A549 (cell line): ENCODE results near the gene MBLAC1. TPM values are rescaled to one million over a fixed set of nuclear protein-coding genes. Genes with fewer than 3 reads are reported as not detected.

Experiments used
- ATAC-seq, 2 experiments: fragments of 200-7000 bp in 1 of 2; fragments of >200 bp in 1 of 2; cut with Nextera tagmentation in 1 of 2; cut with Tn5 transposase in 1 of 2; 3 replicates each; pipeline versions ENCODE4 v1.8.0 to v1.9.1; 2018 to 2020; ENCODE audit warnings: mild to moderate bottlenecking in 1 of 2, moderate library complexity in 1 of 2
- CTCF ChIA-PET: fragments of 300-600 bp; sonication (Branson Sonifier 250); formaldehyde crosslinking; extraction: SDS; loops from one replicate; lab custom pipeline; 2021; ENCODE audit warnings: antibody characterized with exemption, inconsistent platforms; lab: Yijun Ruan, JAX
- POLR2A ChIA-PET: fragments of 350-600 bp; formaldehyde crosslinking; extraction: SDS; loops from one replicate; lab custom pipeline; 2021; ENCODE audit warnings: antibody characterized with exemption, inconsistent platforms; lab: Yijun Ruan, JAX
- DNase-seq, 2 experiments: peaks; one replicate each; pipeline versions ENCODE4 v3.0.0 to v3.0.0-alpha.2; 2011 to 2016; ENCODE audit warnings: low read depth in 1 of 2, low spot score in 1 of 2
- FAIRE-seq: peaks from 2 replicates; lab custom pipeline; 2011; peaks lifted over from hg19 to GRCh38; lab: Jason Lieb, UNC
- H3K27ac ChIP-seq, 2 experiments: fragments of >200 bp; sonication (Bioruptor Twin); formaldehyde crosslinking; 3 replicates each; pipeline ENCODE4 v1.5.1; 2016 to 2017
- H3K4me1 ChIP-seq: fragments of >200 bp; sonication (Bioruptor Twin); formaldehyde crosslinking; 3 replicates; pipeline ENCODE4 v1.6.1; 2016
- H3K4me2 ChIP-seq: fragments of >200 bp; sonication (Bioruptor Twin); formaldehyde crosslinking; 3 replicates; pipeline ENCODE4 v1.6.1; 2016
- H3K4me3 ChIP-seq: fragments of >200 bp; sonication (Bioruptor Twin); formaldehyde crosslinking; 3 replicates; pipeline ENCODE4 v1.5.1; 2016
- H3K9me3 ChIP-seq: fragments of >200 bp; sonication (Bioruptor Twin); formaldehyde crosslinking; 3 replicates; pipeline ENCODE4 v1.6.1; 2016
- ATOH8 ChIP-seq: fragments of 250-450 bp; sonication (Bioruptor Pico); IDR thresholded peaks from 2 replicates; pipeline ENCODE4 v1.5.0; 2020; ENCODE audit warnings: low read depth, mild to moderate bottlenecking, moderate library complexity
- CBX8 ChIP-seq: fragments of 200-600 bp; sonication (generic); IDR thresholded peaks from 2 replicates; pipeline ENCODE4 v1.6.1; 2016
- CTCF ChIP-seq: fragments of >200 bp; sonication (Bioruptor Twin); formaldehyde crosslinking; IDR thresholded peaks from 3 replicates; pipeline ENCODE4 v1.5.1; 2016
- HDAC2 ChIP-seq: fragments of 200-600 bp; sonication (generic); IDR thresholded peaks from 2 replicates; pipeline ENCODE4 v1.6.1; 2016
- HOXB5 ChIP-seq: fragments of 250-450 bp; sonication (Bioruptor Pico); IDR thresholded peaks from 2 replicates; pipeline ENCODE4 v1.5.0; 2020; ENCODE audit warnings: mild to moderate bottlenecking, moderate library complexity
- KDM5A ChIP-seq: fragments of 200-600 bp; sonication (generic); IDR thresholded peaks from 2 replicates; pipeline ENCODE4 v1.6.1; 2016; ENCODE audit warnings: antibody characterized with exemption, mild to moderate bottlenecking
- MAX ChIP-seq: IDR thresholded peaks from 2 replicates; pipeline ENCODE4 v1.6.1; 2012
- NFE2L2 ChIP-seq: fragments of 150-350 bp; conservative IDR thresholded peaks from 2 replicates; pipeline ENCODE4 v1.6.1; 2014; ENCODE audit warnings: low read length
- RAD21 ChIP-seq, 2 experiments: fragments of >200 bp in 1 of 2; sonication (Bioruptor Twin) in 1 of 2; formaldehyde crosslinking in 1 of 2; IDR thresholded peaks in 1 of 2; conservative IDR thresholded peaks in 1 of 2; 2 replicates in 1 of 2; 3 replicates in 1 of 2; pipeline ENCODE4 v1.6.1; 2012 to 2018; ENCODE audit warnings: inconsistent platforms in 1 of 2
- SMC3 ChIP-seq: fragments of >200 bp; sonication (Bioruptor Twin); formaldehyde crosslinking; IDR thresholded peaks from 3 replicates; pipeline ENCODE4 v1.6.1; 2018; ENCODE audit warnings: inconsistent platforms
- ZSCAN20 ChIP-seq: fragments of 250-450 bp; sonication (Bioruptor Pico); IDR thresholded peaks from 2 replicates; pipeline ENCODE4 v1.8.0; 2022; ENCODE audit warnings: mild to moderate bottlenecking, moderate library complexity
- WGBS: methylation state at CpG from one replicate; pipeline ENCODE4 v1.1.6; 2017; ENCODE audit errors: missing lambda C conversion rate; 5-methylcytosine and 5-hydroxymethylcytosine counted together
- polyA plus RNA-seq, 4 experiments: library from polyadenylated mRNA; depleted of rRNA in 3 of 4; stranded (reverse); fragments of >200 nt; fragmentation: RNase III in 1 of 4; extraction: RNeasy Plus Mini Kit Qiagen cat#74134 plus additional on column Dnase treatment in 1 of 4; gene quantifications; 2 replicates in 3 of 4; 3 replicates in 1 of 4; pipeline ENCODE4 v1.2.3, GENCODE V29; 2011 to 2017
- TF ChIP-seq, protein P1 (sequence below): fragments of >200 bp; sonication (Bioruptor Twin); formaldehyde crosslinking; IDR thresholded peaks from 2 replicates; pipeline ENCODE4 v1.6.1; 2016
- TF ChIP-seq, protein P2 (sequence below): fragments of 250-450 bp; sonication (Bioruptor Pico); IDR thresholded peaks from 2 replicates; pipeline ENCODE4 v1.5.0; 2021; ENCODE audit warnings: mild to moderate bottlenecking, moderate library complexity, borderline replicate concordance
- TF ChIP-seq, protein P3 (sequence below): IDR thresholded peaks from 2 replicates; pipeline ENCODE4 v1.6.1; 2012
- TF ChIP-seq, protein P4 (sequence below): fragments of 450-650 bp; IDR thresholded peaks from 2 replicates; pipeline ENCODE4 v1.6.1; 2014; ENCODE audit warnings: antibody characterized with exemption

Gene MBLAC1
- polyA plus RNA-seq, 2 of the 4 experiments (the other 2 are of a cell fraction) = 0.63 to 2.6 TPM

GRCh38 chr7:100132126-100132525 is 5.4 kb downstream of the MBLAC1 start:
- H3K4me1 ChIP-seq = peaks cover 14% of the 10 kb centered on the region; the same call in 1 of the 3 replicates
- H3K27ac ChIP-seq = no peak overlapping the region
- peak in 1 of 2 experiments; percentile 1; a peak in 1 of 6 replicates for ATAC-seq
- WGBS = 49% methylated on average over 7 of the region's 7 CpGs
- no peak for TF ChIP-seq MAX
- no peak for TF ChIP-seq ATOH8 (CRISPR knock-in tag)
- no peak for TF ChIP-seq HOXB5
- TF ChIP-seq CBX8 = no peak
- TF ChIP-seq, protein P1, sequence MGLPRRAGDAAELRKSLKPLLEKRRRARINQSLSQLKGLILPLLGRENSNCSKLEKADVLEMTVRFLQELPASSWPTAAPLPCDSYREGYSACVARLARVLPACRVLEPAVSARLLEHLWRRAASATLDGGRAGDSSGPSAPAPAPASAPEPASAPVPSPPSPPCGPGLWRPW = no peak
- no peak for TF ChIP-seq KDM5A
- TF ChIP-seq, protein P2, sequence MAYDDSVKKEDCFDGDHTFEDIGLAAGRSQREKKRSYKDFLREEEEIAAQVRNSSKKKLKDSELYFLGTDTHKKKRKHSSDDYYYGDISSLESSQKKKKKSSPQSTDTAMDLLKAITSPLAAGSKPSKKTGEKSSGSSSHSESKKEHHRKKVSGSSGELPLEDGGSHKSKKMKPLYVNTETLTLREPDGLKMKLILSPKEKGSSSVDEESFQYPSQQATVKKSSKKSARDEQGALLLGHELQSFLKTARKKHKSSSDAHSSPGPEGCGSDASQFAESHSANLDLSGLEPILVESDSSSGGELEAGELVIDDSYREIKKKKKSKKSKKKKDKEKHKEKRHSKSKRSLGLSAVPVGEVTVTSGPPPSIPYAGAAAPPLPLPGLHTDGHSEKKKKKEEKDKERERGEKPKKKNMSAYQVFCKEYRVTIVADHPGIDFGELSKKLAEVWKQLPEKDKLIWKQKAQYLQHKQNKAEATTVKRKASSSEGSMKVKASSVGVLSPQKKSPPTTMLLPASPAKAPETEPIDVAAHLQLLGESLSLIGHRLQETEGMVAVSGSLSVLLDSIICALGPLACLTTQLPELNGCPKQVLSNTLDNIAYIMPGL = no peak
- no peak for TF ChIP-seq ZSCAN20 (CRISPR knock-in tag)
- no peak for TF ChIP-seq NFE2L2
- no peak for TF ChIP-seq CTCF
- no peak for TF ChIP-seq HDAC2
- TF ChIP-seq, protein P3, sequence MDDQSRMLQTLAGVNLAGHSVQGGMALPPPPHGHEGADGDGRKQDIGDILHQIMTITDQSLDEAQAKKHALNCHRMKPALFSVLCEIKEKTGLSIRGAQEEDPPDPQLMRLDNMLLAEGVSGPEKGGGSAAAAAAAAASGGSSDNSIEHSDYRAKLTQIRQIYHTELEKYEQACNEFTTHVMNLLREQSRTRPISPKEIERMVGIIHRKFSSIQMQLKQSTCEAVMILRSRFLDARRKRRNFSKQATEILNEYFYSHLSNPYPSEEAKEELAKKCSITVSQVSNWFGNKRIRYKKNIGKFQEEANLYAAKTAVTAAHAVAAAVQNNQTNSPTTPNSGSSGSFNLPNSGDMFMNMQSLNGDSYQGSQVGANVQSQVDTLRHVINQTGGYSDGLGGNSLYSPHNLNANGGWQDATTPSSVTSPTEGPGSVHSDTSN = no peak
- TF ChIP-seq, protein P4, sequence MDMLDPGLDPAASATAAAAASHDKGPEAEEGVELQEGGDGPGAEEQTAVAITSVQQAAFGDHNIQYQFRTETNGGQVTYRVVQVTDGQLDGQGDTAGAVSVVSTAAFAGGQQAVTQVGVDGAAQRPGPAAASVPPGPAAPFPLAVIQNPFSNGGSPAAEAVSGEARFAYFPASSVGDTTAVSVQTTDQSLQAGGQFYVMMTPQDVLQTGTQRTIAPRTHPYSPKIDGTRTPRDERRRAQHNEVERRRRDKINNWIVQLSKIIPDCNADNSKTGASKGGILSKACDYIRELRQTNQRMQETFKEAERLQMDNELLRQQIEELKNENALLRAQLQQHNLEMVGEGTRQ = no peak
- TF ChIP-seq SMC3 = no peak
- DNase-seq = no peak
- no peak overlapping the region for H3K4me3 ChIP-seq
- no peak for FAIRE-seq
- no peaks in the 10 kb centered on the region for H3K9me3 ChIP-seq
- ChIA-PET CTCF (interaction anchor here (0.6 to 13.2 kb wide), 36 partner anchors 10 to 318 kb away, joined by 3 to 245 read pairs (median 8); partner anchors contain the start of genes AP4M1, CNPY4, GPC2 and LAMTOR4), POLR2A (interaction anchor here (0.8 to 2.1 kb wide), 2 partner anchors 16 to 37 kb away, joined by 3 to 16 read pairs; partner anchors contain the start of gene LAMTOR4)
- peak overlapping the region; percentile 28; the same call in 2 of the 3 replicates for H3K4me2 ChIP-seq

- peak; percentile 92 for ATAC-seq
- 14% methylated on average over 3 of the region's 3 CpGs for WGBS
- DNase-seq = peak; percentile 74 to 86
- Histone ChIP-seq H3K4me2 (peak overlapping the region; percentile 28; the same call in 2 of the 3 replicates), H3K27ac (no peak overlapping the region), H3K4me3 (no peak overlapping the region), H3K9me3 (no peaks in the 10 kb centered on the region), H3K4me1 (peaks cover 13% of the 10 kb centered on the region; the same call in 1 of the 3 replicates)
- POLR2A ChIA-PET = interaction anchor here (0.8 to 2.1 kb wide), 2 partner anchors 16 to 37 kb away, joined by 3 to 16 read pairs; partner anchors contain the start of gene LAMTOR4
- CTCF ChIA-PET = interaction anchor here (0.7 to 13.2 kb wide), 40 partner anchors 11 to 318 kb away, joined by 3 to 245 read pairs (median 6); partner anchors contain the start of genes AP4M1, CNPY4, GPC2 and LAMTOR4
- peak; percentile 82 for TF ChIP-seq SMC3
- TF ChIP-seq, protein P4 = no peak
- TF ChIP-seq CTCF = peak; percentile 87
- TF ChIP-seq RAD21 (conservative IDR thresholded peaks at IDR 0.05 in 1 of 2, IDR thresholded peaks at IDR 0.05 in 1 of 2) = peak; percentile 90 to 96
- FAIRE-seq = no peak
Observed at GRCh38 chr7:100132697-100133151, 6.0 kb downstream of the MBLAC1 start.
